AG20443 (cell line): ENCODE results near the gene AKAP6.

ENCODE experiments used
- DNase-seq: peaks from one replicate; pipeline ENCODE4 v3.0.0; 2012; ENCODE audit warnings: low spot score, mixed read lengths

Gene AKAP6

DNA sequence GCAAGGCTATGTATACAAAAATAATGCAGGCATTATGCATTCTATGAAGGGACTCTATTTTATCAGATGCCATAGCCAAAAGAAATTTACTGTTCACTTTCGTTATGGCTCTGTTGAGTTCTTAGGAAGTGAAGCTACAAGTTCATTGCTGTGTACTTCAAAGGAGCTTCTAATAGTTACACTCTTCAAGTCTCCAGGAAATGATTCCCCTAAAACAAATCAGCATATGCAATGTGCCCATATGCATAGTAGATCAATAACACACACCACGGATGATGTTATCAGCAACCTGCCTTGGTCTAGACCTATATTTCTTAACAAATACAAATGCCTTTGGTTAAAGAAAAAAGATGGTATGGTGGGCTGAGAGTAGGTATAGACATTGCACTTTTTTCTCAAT lies 83.4 kb downstream of the AKAP6 start:
- no peak for DNase-seq

DNA sequence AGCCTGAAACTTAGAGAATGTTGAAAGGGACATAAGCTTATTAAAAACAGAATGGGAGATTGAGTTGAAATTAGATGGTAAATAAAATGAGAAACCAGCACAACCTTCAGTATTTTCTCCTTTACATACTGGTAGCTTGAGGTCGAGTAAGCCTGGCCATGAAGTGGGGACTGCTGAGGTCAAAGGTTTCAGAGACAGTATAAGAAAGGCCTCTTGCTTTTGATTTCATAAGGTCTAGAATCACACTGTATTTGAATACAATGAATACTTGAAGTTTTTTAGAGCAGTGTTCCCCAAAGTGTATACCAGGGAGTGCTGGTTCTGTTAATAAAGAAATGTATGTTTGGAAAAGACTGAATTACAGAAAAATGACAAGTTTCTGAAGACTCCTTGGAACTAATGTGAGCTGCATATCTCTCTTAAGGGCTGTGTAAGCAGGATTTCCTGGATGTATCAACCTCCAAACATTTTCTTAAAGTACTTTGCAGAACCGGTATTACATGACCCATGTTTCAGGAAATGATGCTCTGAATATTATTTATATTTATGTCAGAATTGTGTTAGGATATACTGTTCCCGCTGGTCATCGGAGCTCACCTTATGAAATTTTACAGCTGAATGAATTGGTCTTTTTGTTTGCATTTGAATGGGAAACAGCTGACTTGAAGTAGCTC lies 85.0 kb downstream of the AKAP6 start:
- no peak for DNase-seq

DNA sequence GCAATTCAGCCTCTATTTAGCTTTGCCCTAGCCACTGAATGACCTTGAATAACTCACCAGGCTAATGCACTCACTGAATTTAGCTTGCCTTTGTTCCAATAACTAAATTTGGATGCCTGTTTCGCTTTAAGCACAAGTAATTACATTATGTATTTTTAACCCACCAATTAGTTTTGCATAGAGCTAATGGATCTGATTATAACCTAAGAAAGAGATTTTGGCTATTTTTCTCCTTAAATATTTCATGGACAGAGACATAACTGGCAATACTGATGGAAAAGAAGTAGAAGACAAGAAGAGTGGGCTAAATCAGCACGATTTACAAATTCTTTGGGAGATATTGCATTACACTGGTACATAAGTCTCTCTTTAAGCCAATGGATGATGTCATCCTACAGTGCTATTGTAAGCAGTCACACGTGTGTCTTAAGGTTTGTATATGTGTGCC lies 85.7 kb downstream of the AKAP6 start:
- DNase-seq, result no peak

DNA sequence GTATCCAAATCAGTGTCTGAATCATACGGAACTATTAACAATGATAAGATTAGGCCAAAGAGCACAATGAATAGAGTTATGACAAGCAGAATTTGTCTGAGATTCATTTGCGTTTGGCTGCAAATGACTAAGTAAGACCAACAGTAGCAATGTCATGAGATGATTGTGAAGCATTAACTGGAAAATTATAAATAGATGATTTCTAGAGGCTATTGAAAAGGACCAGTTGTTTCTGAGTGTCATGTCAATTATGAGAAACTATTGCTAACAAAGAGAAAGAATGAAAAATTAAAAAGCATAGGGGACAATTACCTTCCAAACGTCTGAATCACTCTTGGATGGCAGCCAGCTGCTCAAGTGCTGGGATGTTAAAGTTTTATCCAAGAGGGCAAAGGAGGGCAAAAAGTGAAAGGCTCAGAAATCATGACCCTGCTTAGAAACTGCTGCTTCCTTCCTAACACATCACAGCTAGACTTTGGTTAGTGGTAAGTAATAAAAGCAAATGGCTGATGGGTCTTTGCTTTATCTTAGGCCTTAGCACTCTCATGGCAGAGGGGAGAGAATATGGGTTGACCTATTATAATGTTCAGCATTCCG lies 89.0 kb downstream of the AKAP6 start:
- peak; percentile 26 for DNase-seq

DNA sequence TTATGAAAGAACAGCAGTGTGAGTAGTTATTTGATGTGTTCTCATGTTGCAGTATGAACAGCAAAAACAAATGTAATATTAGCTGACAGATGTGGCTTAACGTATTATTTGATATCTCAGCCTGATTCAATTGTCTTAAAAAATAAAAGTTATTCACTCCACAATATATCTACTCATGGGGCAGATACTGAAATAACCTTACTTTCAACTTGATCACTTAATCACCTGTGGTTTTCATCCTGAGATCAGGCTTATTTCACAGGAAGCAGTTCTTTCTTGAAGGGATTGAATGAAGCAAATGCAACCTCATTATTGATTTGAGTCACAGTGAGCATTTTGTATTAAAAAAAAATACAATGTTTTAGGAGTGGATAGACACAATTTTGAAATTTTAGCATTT lies 90.3 kb downstream of the AKAP6 start:
- DNase-seq, result no peak

DNA sequence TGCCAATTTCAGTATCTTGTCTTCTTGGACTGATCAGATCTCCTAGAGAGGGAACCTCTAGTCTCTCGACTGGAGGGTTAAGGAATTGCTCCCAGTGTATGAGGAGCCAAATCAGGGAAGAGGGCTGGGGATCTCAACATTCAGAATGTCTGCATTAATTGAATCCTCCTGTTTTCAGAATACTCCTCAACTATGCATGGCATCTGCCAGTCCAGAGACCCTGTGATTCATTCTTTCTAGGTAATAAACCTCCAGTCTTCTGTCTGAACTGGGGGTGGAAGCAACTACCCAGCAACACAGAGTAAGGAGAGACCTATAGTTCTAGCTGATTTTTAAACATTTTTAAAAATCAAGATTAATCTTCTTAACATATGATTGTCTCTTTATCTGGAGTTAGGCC lies 92.7 kb downstream of the AKAP6 start:
- DNase-seq, result no peak

DNA sequence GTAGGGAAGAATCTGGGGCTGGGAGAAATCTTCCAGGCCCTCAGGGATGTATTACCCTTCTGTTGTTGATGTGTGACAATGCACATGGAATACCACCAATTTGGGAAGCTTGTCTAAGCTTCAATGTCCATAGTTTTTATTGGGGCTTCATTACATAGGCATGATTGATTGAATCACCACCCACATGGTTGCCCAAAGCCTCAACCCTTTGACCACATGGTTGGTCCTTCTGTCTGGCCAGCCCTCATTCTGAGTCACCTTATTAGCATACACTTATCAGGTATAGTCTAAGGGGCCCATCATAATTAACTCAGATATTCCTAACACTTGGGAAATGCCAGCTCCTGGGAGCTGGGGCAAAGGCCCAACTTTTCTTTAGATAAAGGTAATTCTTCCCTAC lies 93.3 kb downstream of the AKAP6 start:
- no peak for DNase-seq

DNA sequence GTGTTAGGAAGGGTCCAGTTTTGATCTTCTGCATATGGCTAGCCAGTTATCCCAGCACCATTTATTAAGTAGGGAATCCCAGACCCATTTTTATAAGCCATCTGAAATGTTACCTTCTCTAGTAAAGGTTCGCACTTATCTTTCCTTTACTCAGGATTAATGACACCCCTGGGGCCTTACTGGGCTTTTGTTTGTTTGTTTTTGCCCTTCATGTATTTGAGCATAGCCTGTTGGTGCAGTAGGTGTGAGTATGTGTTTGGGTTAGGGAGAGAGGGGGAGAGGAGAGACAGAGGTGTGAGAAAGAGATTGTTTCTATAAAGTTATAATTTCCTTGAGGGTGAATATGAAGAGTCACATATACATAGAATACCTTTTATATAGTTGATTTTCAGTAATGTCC lies 96.9 kb downstream of the AKAP6 start:
- DNase-seq, result no peak

DNA sequence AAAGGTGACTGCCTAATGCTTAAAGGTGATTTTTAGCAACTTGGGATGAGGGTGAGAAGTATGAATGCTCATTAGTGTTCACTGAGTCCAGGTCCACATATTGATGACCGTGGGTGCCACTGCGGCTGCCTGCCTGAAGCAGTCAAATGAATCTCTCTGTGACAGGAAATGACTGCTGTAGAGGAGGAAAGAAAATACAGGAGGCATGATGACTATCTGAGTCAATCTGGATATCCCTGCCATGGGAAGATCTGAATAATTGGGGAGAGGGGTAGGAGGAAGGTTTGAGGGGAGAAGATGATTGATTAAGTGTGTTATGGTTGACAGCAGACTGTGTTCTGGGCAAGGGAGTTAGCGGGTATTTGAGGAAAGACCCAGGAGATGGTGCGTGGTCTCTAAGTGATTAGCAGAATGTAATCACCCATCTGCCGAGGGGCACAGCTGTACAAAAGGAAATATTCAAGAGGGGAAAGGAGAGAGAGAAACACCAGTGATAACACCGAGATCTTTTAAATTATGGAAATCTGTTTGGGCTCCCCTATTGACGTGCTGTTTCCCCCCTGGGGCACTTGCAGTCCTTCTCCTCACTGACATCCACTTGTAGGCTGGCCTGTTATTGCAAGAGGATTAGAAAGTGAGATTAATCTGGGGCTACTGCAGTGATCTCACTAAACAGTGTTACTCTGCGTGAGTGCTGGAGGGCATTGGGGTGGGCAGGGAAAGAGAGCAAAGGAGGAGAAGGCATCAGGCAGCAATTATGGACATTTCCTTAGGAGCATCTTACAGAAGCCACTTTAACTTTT lies 97.7 kb downstream of the AKAP6 start:
- DNase-seq, result no peak

DNA sequence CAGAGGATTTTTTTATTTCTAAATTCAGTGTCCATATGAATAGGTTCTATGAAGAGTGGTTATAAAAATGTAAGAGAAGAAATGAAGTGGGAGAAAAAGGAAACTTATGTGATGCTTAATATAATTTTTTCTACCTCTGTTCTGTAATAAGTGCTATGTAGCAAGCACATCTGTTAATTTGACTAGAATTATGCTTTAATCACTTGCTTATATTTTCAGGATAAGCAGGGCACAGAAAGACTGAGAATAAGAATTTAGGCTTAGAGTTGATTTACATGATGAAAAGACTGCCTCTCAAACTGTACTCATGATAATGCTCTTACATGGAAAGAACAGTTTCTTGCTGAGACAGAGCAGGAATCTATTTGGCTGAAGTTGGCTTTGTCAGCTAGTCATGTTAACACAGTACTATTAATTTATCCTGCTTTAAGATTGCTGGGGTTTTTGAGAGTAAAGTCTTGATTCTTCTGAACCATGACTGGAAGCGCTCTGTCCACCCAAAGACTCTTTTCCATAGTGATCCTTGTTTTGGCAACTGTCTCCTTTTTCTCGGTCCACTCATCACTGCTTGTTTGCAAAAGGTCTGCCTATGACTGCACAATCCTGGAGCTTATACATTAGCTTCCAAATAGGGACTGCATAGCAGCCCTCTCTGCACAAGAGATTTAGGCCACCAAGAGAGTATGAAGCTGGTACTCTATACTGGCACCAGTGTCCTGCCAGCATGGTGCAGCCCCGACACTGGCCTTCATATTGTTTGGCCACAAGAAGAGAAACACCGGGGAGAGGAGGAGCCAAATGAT lies 98.8 kb downstream of the AKAP6 start:
- no peak for DNase-seq

DNA sequence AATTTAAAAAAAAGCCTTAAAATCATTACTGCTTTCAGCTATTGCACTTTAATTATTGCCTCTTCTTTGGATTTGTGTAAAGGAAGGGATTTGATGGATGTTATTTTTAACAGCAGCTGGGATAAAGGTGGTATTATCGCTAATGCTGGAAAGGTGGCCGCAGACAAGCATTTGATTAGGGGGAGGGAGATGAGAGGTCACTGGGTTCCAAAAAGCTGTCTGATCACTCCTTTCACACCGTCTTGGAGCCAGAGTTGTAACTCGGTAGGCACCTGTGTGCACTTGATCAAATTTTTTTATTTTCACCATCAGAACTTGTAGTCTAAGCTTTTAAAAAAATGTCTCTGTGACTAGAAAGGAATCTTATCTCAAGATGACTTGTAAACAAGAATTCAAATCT lies 99.8 kb downstream of the AKAP6 start:
- no peak for DNase-seq

DNA sequence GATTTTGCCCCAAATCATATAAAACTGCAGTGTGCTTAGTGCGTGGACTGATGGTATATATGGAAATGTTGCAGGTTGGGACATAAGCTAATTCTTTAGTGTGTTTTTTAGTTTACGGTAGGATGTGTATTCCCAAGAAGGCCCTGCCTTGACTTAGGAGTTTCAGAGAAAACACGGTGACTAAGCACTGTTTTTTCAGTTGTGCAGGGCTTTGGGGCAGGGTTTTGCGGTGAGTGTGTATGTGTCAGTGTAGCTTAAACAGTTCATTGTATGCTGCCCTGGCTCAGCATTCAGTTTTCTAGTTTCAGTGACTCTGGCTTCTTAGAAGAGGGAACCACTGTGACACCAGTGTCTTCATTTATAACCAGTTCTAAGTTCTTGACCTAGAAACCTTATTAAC lies 101.2 kb downstream of the AKAP6 start:
- no peak for DNase-seq

DNA sequence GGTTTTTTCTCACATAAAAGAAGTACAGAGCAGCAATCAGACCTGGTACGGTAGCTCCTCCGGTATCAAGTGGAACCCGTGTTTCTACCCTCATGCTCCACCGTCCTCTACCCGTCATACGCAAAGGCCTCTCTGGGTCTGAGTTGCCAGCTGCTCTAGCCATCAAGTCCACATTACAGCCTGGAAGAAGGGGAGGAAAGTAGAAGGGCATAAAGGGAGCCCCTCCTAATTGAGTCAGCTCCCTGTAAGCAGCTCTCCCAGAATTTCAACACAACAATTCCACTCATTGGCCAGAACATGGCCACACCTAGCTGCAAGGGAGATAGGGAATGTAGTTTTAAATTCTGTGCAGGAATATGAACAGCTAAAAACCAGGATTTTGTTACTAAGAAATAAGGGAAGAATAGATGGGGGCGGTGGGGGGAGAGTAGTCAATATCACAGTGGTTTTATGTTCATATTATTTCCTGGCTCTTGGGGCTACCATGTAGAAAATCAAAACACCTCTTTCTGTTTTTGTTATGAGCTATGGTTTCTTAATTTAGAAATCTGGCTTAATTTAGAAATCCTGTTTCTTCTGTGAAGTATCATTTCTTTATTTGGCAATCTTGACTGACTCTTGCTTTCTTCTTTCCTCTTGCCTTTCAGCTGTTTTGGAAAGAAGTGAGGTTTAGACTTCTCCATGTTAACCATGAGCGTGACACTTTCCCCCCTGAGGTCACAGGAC lies 103.9 kb downstream of the AKAP6 start:
- DNase-seq, result peak; percentile 40

DNA sequence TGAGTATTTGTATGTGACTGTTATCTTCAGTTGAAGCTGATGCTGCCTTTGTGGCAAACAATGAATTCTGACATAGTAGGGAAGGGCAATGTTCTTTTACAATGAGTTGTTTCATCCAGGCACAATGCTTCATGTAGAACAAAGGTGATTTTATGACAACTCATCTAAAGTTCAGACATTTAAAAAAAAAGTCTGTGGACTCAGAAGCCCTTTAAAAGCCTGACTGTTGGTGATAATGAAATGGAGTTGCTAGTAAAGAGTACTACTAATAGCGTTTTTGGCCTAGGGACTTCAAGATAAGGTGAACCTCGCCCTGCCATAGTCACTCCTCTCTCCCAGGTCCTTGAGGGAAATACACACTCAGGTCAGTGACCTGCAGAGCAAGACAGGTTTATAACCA lies 105.1 kb downstream of the AKAP6 start:
- no peak for DNase-seq

DNA sequence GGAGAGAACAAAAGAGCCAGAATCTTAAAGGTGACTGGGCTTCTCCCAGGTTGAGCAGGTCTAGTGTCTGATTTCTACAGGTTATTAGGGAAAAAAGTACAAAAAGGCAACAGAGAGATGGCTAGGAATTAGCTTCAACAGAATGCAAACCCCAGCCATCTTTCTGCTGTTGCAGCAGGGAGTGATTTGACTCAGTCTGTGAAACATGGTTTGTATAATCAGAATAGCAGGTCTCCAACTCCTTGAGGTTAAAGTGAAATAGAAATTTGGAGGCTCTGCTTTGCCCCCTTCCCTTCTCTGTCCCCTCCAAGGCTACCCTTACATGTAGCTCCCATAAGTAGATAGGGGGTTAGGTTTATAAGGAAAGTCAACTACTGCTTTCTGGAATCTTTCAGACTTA lies 105.8 kb downstream of the AKAP6 start:
- DNase-seq, result no peak

DNA sequence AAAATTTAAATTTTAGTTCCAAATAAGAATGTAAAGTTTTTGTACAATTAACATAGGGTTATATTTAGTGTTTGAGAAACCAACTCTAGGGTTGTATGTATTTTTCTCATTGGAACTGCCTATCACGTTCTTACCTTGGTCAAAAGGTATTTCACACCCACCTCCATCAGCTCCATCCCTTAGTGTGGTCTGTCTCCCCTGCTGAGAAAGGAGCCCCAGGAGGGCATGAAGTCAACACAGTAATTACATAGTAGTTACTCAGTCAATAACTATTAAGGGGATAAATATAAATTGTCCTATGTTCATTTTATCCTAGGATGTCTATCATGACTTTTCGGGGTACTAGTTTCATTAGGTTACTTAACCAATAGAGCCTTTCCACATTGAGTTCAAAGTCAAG lies 106.3 kb downstream of the AKAP6 start:
- no peak for DNase-seq

DNA sequence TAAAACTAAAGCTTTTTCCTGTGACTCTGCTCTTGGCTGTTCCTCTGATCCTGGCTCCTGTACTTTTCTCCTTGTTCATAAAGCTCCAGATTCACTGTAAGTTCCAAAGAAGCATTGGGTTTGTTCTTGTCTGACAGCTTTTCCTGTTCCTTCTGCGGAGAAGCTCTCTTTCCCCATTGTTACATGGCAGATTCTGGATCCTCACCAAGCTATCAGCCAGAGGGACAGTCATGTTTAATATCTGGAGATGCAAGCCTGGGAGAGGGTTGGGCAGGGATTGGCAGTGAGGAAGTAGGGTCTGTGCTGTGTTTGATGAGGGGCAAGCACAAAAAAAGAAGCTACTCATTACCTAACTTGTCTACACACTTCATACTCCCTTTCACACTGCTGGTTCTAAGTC lies 107.9 kb downstream of the AKAP6 start:
- no peak for DNase-seq

DNA sequence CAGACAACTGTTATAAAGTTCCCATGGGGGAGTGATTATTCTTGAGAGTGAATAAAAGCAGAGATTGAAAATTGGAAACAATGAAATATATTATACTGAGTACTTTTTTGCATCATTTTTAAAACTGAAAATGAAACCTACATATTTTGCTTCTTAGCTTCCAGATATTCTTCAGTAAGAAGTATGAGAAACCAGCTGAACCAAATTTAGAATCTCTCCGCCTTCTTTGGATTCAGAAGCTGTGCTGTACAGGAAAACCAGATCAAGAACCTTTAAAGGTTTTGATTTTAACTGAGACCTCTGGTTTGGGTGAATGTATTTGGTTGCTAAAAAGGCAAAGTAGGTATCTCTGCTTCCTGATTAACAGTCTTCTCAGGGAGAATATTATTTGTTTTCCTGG lies 109.4 kb downstream of the AKAP6 start:
- DNase-seq, result peak; percentile 17

DNA sequence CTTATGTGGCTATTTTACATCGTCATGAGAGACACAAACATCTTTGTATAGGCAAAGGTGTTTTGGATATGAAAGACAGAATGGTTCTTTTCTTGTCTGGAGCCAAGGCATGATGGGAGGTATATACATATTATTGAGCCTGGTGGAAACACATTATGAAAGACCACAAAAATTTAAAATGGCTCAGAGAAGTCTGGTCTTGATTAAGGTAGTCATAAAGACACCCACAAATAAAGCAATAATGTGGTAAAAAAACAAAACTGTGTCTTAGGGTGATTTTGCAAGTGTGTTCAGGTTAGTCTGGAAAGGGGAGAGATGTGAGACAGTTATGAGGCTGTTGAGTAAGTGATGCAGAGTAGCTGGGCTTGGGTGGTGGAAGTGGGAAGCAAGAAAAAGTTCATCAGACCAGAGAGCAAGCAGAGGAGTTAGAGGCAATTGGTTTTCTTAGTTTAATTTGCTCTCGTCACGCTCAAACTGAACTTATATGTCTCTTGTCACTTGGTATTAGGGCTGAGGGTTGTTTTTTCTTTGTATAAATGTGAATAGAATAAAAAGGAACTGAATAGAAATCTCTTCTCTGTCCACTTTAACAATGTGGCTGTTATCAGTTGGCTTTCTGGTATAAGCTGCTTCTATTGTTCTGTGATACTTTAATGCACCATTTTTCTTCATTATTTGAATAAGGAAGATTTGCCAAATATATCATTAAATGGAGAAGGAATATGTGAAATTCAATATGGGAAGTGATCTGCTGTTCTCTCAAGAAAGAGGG lies 115.0 kb downstream of the AKAP6 start:
- DNase-seq, result no peak

DNA sequence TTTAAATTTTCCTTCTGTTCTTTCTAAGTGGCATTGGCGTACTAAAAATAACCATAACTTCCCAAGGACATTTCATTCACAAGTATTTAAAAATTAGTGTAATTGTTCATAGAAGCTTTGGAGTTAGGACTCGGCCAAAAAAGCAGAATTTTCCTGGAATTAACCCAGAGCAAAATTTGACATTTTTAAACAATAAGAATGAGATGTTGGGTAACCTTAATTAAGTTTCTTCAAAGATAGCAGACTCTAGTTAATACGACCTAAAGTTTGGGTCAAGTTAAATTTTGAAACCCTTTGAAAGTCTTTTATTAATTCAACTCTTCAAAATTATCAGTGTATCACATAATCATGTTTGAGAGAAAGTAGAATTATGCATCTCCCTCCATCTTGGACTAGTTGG lies 118.3 kb downstream of the AKAP6 start:
- no peak for DNase-seq

DNA sequence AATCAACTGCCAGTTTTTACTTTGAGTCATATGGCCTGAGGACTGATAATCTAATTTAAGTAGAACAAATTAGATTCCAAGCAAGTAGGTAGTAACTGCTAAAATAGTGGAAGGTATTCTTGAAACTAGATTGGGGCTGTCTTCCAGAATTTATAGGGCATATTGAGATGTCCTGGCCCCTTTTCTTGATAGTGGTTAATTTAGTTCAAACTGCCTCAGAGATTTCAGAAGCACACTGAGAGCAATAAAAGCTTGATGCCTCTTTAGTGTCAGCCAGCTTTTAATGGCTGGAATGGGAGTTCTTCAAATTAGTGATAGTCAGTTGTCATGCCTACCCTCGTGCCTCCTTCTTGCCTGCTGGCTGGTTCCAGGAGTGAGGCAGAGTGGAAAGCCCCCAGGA lies 120.5 kb downstream of the AKAP6 start:
- no peak for DNase-seq
